SU-DHL-6 (cell line): ENCODE data around the gene ACTG1.

Experiments used
- H2AFZ ChIP-seq: fragments of 200-600 bp; sonication (generic); 2 replicates; pipeline ENCODE4 v1.6.1; 2014; ENCODE audit warnings: low read depth, mild to moderate bottlenecking, moderate library complexity, mixed read lengths, antibody characterized with exemption, low read length; ENCODE audit not compliant: severe bottlenecking
- H3F3A ChIP-seq: fragments of 200-600 bp; shearing (Covaris generic); 2 replicates; pipeline ENCODE4 v1.6.0; 2016; ENCODE audit warnings: antibody characterized with exemption, mild to moderate bottlenecking; ENCODE audit not compliant: insufficient read depth
- H3K27ac ChIP-seq: fragments of 200-600 bp; sonication (generic); 2 replicates; pipeline ENCODE4 v1.5.1; 2016; ENCODE audit warnings: low read depth, mild to moderate bottlenecking, low read length, moderate library complexity, mixed read lengths
- H3K27me3 ChIP-seq: fragments of 200-600 bp; sonication (generic), shearing (Covaris generic); 2 replicates; pipeline ENCODE4 v1.6.0; 2014; ENCODE audit warnings: mild to moderate bottlenecking, low read length
- H3K36me3 ChIP-seq: fragments of 200-600 bp; sonication (generic); 2 replicates; pipeline ENCODE4 v1.6.1; 2014; ENCODE audit warnings: mild to moderate bottlenecking, low read length, mixed read lengths
- H3K4me2 ChIP-seq: fragments of 300-600, 200-600 bp; shearing (Covaris generic), sonication (generic); 2 replicates; pipeline ENCODE4 v1.6.0; 2014; ENCODE audit warnings: low read length, low read depth, mild to moderate bottlenecking; ENCODE audit not compliant: poor library complexity, severe bottlenecking
- H3K4me3 ChIP-seq: fragments of 200-600 bp; sonication (generic); 2 replicates; pipeline ENCODE4 v1.5.1; 2014; ENCODE audit warnings: antibody characterized with exemption, low read length, mild to moderate bottlenecking, mixed read lengths; ENCODE audit not compliant: insufficient read depth, poor library complexity, severe bottlenecking
- H3K79me2 ChIP-seq: fragments of 200-600 bp; sonication (generic); 2 replicates; pipeline ENCODE4 v1.6.1; 2014; ENCODE audit warnings: mild to moderate bottlenecking, low read length, moderate library complexity; ENCODE audit not compliant: insufficient read depth
- H3K9ac ChIP-seq: fragments of 200-600 bp; sonication (generic); 2 replicates; pipeline ENCODE4 v1.7.0; 2014; ENCODE audit warnings: mild to moderate bottlenecking, low read length
- H3K9me2 ChIP-seq: fragments of 200-600 bp; sonication (generic); replicated peaks from 2 replicates; pipeline ENCODE4 v1.6.1; 2014; ENCODE audit warnings: low read length; ENCODE audit not compliant: insufficient read depth
- H3K9me3 ChIP-seq: fragments of 200-600 bp; sonication (generic); 2 replicates; pipeline ENCODE4 v1.6.1; 2014; ENCODE audit warnings: low read length, mixed read lengths; ENCODE audit not compliant: insufficient read depth
- H4K20me1 ChIP-seq: fragments of 200-600 bp; sonication (generic); 2 replicates; pipeline ENCODE4 v1.6.1; 2014; ENCODE audit warnings: low read depth, mild to moderate bottlenecking, antibody characterized with exemption, low read length, moderate library complexity, mixed read lengths
- EZH2phosphoT487 ChIP-seq: fragments of 200-600 bp; sonication (generic), shearing (Covaris generic); conservative IDR thresholded peaks from 2 replicates; pipeline ENCODE4 v1.6.1; 2018; ENCODE audit warnings: mild to moderate bottlenecking, antibody characterized with exemption, low read length, moderate library complexity, mixed read lengths
- TF ChIP-seq, protein P1 (sequence below): fragments of 200-600 bp; sonication (generic); IDR thresholded peaks from one replicate; pipeline ENCODE4 v1.5.1; 2017; ENCODE audit warnings: antibody characterized with exemption, mild to moderate bottlenecking, low read length, moderate library complexity; ENCODE audit not compliant: insufficient read depth, poor library complexity, severe bottlenecking

ACTG1 gene

DNA sequence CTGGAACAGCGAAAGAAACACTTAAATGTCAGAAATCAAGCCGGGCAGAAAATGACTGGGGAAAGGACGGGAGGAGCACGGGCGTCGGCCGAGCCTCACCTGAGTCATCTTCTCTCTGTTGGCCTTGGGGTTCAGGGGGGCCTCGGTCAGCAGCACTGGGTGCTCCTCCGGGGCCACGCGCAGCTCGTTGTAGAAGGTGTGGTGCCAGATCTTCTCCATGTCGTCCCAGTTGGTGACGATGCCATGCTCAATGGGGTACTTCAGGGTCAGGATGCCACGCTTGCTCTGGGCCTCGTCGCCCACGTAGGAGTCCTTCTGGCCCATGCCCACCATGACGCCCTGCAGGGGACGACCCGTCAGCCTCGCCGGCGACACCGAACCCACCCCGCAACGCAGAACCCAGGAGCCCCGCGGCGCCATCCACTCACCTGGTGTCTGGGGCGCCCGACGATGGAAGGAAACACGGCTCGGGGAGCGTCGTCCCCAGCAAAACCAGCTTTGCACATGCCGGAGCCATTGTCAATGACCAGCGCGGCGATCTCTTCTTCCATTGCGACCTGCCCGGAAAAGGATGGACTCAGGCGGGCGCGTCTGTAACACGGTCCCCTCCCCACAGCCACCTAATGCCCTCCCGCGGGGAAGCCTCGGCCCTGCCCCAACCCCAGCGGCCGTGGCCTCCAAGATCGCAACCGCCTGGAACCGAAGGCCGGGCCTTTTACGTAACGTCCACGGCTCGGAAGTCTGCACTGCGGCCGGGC, 616 bp downstream of the ACTG1 start:
- H3F3A ChIP-seq: peaks cover 84% of the 10 kb centered on the region
- TF ChIP-seq EZH2phosphoT487: no peak
- TF ChIP-seq, protein P1, sequence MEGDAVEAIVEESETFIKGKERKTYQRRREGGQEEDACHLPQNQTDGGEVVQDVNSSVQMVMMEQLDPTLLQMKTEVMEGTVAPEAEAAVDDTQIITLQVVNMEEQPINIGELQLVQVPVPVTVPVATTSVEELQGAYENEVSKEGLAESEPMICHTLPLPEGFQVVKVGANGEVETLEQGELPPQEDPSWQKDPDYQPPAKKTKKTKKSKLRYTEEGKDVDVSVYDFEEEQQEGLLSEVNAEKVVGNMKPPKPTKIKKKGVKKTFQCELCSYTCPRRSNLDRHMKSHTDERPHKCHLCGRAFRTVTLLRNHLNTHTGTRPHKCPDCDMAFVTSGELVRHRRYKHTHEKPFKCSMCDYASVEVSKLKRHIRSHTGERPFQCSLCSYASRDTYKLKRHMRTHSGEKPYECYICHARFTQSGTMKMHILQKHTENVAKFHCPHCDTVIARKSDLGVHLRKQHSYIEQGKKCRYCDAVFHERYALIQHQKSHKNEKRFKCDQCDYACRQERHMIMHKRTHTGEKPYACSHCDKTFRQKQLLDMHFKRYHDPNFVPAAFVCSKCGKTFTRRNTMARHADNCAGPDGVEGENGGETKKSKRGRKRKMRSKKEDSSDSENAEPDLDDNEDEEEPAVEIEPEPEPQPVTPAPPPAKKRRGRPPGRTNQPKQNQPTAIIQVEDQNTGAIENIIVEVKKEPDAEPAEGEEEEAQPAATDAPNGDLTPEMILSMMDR: no peak

DNA sequence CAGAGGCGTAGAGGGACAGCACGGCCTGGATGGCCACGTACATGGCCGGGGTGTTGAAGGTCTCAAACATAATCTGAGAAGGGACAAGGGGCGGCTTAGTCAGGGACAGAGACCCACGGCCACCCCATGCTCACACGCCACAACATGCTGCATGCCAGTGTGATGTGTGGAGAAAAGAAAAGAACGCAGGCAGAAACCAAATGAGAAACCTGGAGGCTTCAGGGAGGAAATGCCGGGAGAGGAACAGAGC, 1.1 kb downstream of the ACTG1 start:
- peaks cover 24% of the 10 kb centered on the region for H3K79me2 ChIP-seq
- no peaks in the 10 kb centered on the region for H3K9me2 ChIP-seq

More for the DNA sequence above, 616 bp downstream of the ACTG1 start:
- H3K9me2 ChIP-seq: no peaks in the 10 kb centered on the region
- no peaks in the 10 kb centered on the region for H3K9me3 ChIP-seq
- peaks cover 31% of the 10 kb centered on the region for H3K36me3 ChIP-seq
- peak overlapping the region; percentile 74 for H3K4me2 ChIP-seq
- H3K79me2 ChIP-seq: peaks cover 24% of the 10 kb centered on the region
- peak overlapping the region; percentile 82 for H3K27ac ChIP-seq
- no peaks in the 10 kb centered on the region for H3K27me3 ChIP-seq
- peaks cover 26% of the 10 kb centered on the region for H4K20me1 ChIP-seq
- no peak overlapping the region for H2AFZ ChIP-seq
- H3K9ac ChIP-seq: peak overlapping the region; percentile 94
- peak overlapping the region; percentile 93 for H3K4me3 ChIP-seq

DNA sequence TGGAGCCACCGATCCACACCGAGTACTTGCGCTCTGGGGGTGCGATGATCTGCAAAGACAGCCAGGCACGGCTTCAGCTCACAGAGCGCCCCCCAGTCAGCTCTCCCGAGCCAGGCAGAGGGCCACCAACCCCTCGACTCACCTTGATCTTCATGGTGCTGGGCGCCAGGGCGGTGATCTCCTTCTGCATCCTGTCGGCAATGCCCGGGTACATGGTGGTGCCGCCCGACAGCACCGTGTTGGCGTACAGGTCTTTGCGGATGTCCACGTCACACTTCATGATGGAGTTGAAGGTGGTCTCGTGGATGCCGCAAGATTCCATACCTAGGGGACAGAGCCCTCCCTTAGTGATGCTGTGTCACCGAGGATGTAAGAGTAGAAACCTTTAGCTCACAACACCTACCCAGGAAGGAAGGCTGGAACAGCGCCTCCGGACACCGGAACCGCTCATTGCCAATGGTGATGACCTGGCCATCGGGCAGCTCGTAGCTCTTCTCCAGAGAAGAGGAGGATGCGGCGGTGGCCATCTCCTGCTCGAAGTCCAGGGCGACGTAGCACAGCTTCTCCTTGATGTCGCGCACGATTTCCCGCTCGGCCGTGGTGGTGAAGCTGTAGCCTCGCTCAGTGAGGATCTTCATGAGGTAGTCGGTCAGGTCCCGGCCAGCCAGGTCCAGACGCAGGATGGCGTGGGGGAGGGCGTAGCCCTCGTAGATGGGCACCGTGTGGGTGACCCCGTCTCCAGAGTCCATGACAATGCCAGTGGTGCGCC, 1.6 kb downstream of the ACTG1 start:
- H3K9ac ChIP-seq: peak overlapping the region; percentile 94
- TF ChIP-seq, protein P1: no peak
- TF ChIP-seq EZH2phosphoT487: no peak
- peak overlapping the region; percentile 93 for H3K4me3 ChIP-seq
- H3K4me2 ChIP-seq: peak overlapping the region; percentile 74
- no peaks in the 10 kb centered on the region for H3K9me2 ChIP-seq
- H2AFZ ChIP-seq: no peak overlapping the region
- H3K36me3 ChIP-seq: peaks cover 31% of the 10 kb centered on the region
- H3F3A ChIP-seq: peaks cover 74% of the 10 kb centered on the region
- H3K9me3 ChIP-seq: no peaks in the 10 kb centered on the region
- H3K79me2 ChIP-seq: peaks cover 24% of the 10 kb centered on the region
- H4K20me1 ChIP-seq: peaks cover 26% of the 10 kb centered on the region
- no peaks in the 10 kb centered on the region for H3K27me3 ChIP-seq
- peak overlapping the region; percentile 82 for H3K27ac ChIP-seq

More for the DNA sequence above, 1.1 kb downstream of the ACTG1 start:
- peak overlapping the region; percentile 94 for H3K9ac ChIP-seq
- no peaks in the 10 kb centered on the region for H3K9me3 ChIP-seq
- no peaks in the 10 kb centered on the region for H3K27me3 ChIP-seq
- no peak overlapping the region for H2AFZ ChIP-seq
- H4K20me1 ChIP-seq: peaks cover 26% of the 10 kb centered on the region
- peak overlapping the region; percentile 74 for H3K4me2 ChIP-seq
- H3K27ac ChIP-seq: peak overlapping the region; percentile 82
- peak overlapping the region; percentile 93 for H3K4me3 ChIP-seq
- H3F3A ChIP-seq: peaks cover 79% of the 10 kb centered on the region
- TF ChIP-seq EZH2phosphoT487: no peak
- TF ChIP-seq, protein P1: no peak
- peaks cover 31% of the 10 kb centered on the region for H3K36me3 ChIP-seq
